Measurements from ENCODE around the gene IFFO2. TPM values are rescaled to one million over a fixed set of nuclear protein-coding genes. Genes with fewer than 3 reads are reported as not detected.

The IFFO2 gene
- total and polyA plus RNA-seq, 2 of the 13 experiments (the other 11 are each of a cell fraction or from before 2014, with no cell fraction given) = 7.3 to 16.7 TPM

- TF ChIP-seq POGK (CRISPR knock-in tag; conservative IDR thresholded peaks at IDR 0.05) = no peak
- peak; percentile 11; the same call in 1 of the 2 replicates for TF ChIP-seq GATAD2A (CRISPR knock-in tag; IDR thresholded peaks at IDR 0.05)
- TF ChIP-seq ZFP90 (CRISPR knock-in tag; IDR thresholded peaks at IDR 0.05; ENCODE audit: borderline replicate concordance) = no peak
- no peak for TF ChIP-seq ZNF296 (CRISPR knock-in tag; conservative IDR thresholded peaks at IDR 0.05)
- no peak for TF ChIP-seq CENPT (CRISPR knock-in tag; IDR thresholded peaks at IDR 0.05; ENCODE audit: low read depth)
- no peak for TF ChIP-seq ZNF530 (CRISPR knock-in tag; IDR thresholded peaks at IDR 0.05; ENCODE audit: low read depth)
- no peak for TF ChIP-seq ZNF776 (CRISPR knock-in tag; IDR thresholded peaks at IDR 0.05)
- no peak for TF ChIP-seq ZNF850 (CRISPR knock-in tag; conservative IDR thresholded peaks at IDR 0.05)
- no peak for TF ChIP-seq TRAFD1 (CRISPR knock-in tag; IDR thresholded peaks at IDR 0.05; ENCODE audit: borderline replicate concordance)
- no peak for TF ChIP-seq WIZ (CRISPR knock-in tag; IDR thresholded peaks at IDR 0.05)
- TF ChIP-seq NFKB2 (CRISPR knock-in tag; IDR thresholded peaks at IDR 0.05; ENCODE audit: borderline replicate concordance) = no peak
- no peak for TF ChIP-seq HMGXB4 (CRISPR knock-in tag; IDR thresholded peaks at IDR 0.05; ENCODE audit: borderline replicate concordance in 1 of 2, low read depth in 1 of 2)
- TF ChIP-seq ZNF775 (CRISPR knock-in tag; IDR thresholded peaks at IDR 0.05; ENCODE audit: borderline replicate concordance) = no peak
- TF ChIP-seq MAFK (conservative IDR thresholded peaks at IDR 0.05 in 1 of 2, IDR thresholded peaks at IDR 0.05 in 1 of 2; ENCODE audit: low read length in 2 of 2) = no peak
- TF ChIP-seq, protein P1, sequence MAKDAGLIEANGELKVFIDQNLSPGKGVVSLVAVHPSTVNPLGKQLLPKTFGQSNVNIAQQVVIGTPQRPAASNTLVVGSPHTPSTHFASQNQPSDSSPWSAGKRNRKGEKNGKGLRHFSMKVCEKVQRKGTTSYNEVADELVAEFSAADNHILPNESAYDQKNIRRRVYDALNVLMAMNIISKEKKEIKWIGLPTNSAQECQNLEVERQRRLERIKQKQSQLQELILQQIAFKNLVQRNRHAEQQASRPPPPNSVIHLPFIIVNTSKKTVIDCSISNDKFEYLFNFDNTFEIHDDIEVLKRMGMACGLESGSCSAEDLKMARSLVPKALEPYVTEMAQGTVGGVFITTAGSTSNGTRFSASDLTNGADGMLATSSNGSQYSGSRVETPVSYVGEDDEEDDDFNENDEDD (CRISPR knock-in tag; IDR thresholded peaks at IDR 0.05; ENCODE audit: borderline replicate concordance) = no peak
- no peak for TF ChIP-seq PRPF4 (IDR thresholded peaks at IDR 0.05; ENCODE audit: low read depth, low read length, poor library complexity, severe bottlenecking)
- TF ChIP-seq, protein P2, sequence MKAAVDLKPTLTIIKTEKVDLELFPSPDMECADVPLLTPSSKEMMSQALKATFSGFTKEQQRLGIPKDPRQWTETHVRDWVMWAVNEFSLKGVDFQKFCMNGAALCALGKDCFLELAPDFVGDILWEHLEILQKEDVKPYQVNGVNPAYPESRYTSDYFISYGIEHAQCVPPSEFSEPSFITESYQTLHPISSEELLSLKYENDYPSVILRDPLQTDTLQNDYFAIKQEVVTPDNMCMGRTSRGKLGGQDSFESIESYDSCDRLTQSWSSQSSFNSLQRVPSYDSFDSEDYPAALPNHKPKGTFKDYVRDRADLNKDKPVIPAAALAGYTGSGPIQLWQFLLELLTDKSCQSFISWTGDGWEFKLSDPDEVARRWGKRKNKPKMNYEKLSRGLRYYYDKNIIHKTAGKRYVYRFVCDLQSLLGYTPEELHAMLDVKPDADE (CRISPR knock-in tag; IDR thresholded peaks at IDR 0.05) = no peak
- peak; percentile 54 for TF ChIP-seq SAP130 (CRISPR knock-in tag; IDR thresholded peaks at IDR 0.05; ENCODE audit: low read depth)
- TF ChIP-seq HOXA9 (CRISPR knock-in tag; IDR thresholded peaks at IDR 0.05; ENCODE audit: borderline replicate concordance) = no peak
- no peak for TF ChIP-seq DR1 (CRISPR knock-in tag; IDR thresholded peaks at IDR 0.05)
These were observed 1.2 kb upstream of the IFFO2 start (continued) for GRCh38 chr1:18957532-18958300.
